RWPE2 (cell line): ENCODE measurements around the gene GLUL.

Source experiments
- ATAC-seq: fragments of 200-7000 bp; cut with Tn5 transposase; 3 replicates; pipeline ENCODE4 v1.9.1; 2021; ENCODE audit warnings: low read depth
- DNase-seq: peaks from one replicate; pipeline ENCODE4 v3.0.0-alpha.2; 2020; ENCODE audit warnings: low spot score
- H3K27ac ChIP-seq: fragments of 450-650 bp; 2 replicates; pipeline ENCODE4 v1.5.1; 2017; ENCODE audit warnings: mild to moderate bottlenecking; ENCODE audit not compliant: poor library complexity, severe bottlenecking
- H3K27me3 ChIP-seq: fragments of 250-450 bp; sonication (Bioruptor Pico); 2 replicates; pipeline ENCODE4 v1.5.1; 2021; ENCODE audit warnings: mild to moderate bottlenecking, moderate library complexity; ENCODE audit not compliant: insufficient read depth, poor library complexity, severe bottlenecking
- H3K36me3 ChIP-seq: fragments of 250-450 bp; sonication (Bioruptor Pico); 2 replicates; pipeline ENCODE4 v1.5.1; 2020; ENCODE audit warnings: low read depth, mild to moderate bottlenecking, moderate library complexity
- H3K4me1 ChIP-seq: fragments of 250-450 bp; sonication (Bioruptor Pico); 2 replicates; pipeline ENCODE4 v1.5.1; 2021; ENCODE audit warnings: mild to moderate bottlenecking, moderate library complexity; ENCODE audit not compliant: insufficient read depth, poor library complexity, severe bottlenecking
- H3K4me3 ChIP-seq: fragments of 250-450 bp; sonication (Bioruptor Pico); 2 replicates; pipeline ENCODE4 v1.5.1; 2021; ENCODE audit warnings: mild to moderate bottlenecking, moderate library complexity; ENCODE audit not compliant: severe bottlenecking
- H3K9me3 ChIP-seq: fragments of 250-450 bp; sonication (Bioruptor Pico); 2 replicates; pipeline ENCODE4 v1.5.1; 2021; ENCODE audit warnings: mild to moderate bottlenecking, moderate library complexity; ENCODE audit not compliant: severe bottlenecking
- CTCF ChIP-seq: fragments of 450-650 bp; IDR thresholded peaks from one replicate; pipeline ENCODE4 v1.5.1; 2017; ENCODE audit warnings: mild to moderate bottlenecking, moderate library complexity; ENCODE audit not compliant: poor library complexity, severe bottlenecking

The GLUL gene

GRCh38 chr1:182413969-182414368 is 22.4 kb upstream of the GLUL start:
- no peaks in the 10 kb centered on the region for H3K36me3 ChIP-seq
- no peaks in the 10 kb centered on the region for H3K27me3 ChIP-seq
- no peak for TF ChIP-seq CTCF
- H3K27ac ChIP-seq, result no peak overlapping the region
- H3K4me3 ChIP-seq, result no peak overlapping the region
- ATAC-seq (no peak), DNase-seq (no peak)
- H3K9me3 ChIP-seq, result no peaks in the 10 kb centered on the region
- H3K4me1 ChIP-seq, result no peaks in the 10 kb centered on the region

- Histone ChIP-seq H3K4me1 (no peaks in the 10 kb centered on the region), H3K27me3 (no peaks in the 10 kb centered on the region), H3K36me3 (no peaks in the 10 kb centered on the region), H3K4me3 (no peak overlapping the region), H3K27ac (no peak overlapping the region), H3K9me3 (no peaks in the 10 kb centered on the region)
- ATAC-seq, result no peak
- no peak for TF ChIP-seq CTCF
- DNase-seq, result no peak
Measured at GRCh38 chr1:182413486-182413885, 21.9 kb upstream of the GLUL start.

- no peaks in the 10 kb centered on the region for H3K36me3 ChIP-seq
- no peak overlapping the region for H3K27ac ChIP-seq
- H3K4me1 ChIP-seq, result no peaks in the 10 kb centered on the region
- H3K27me3 ChIP-seq, result no peaks in the 10 kb centered on the region
- no peak overlapping the region for H3K4me3 ChIP-seq
- H3K9me3 ChIP-seq, result no peaks in the 10 kb centered on the region
- DNase-seq (no peak), ATAC-seq (no peak)
- no peak for TF ChIP-seq CTCF
Measured at GRCh38 chr1:182410620-182411273, 19.2 kb upstream of the GLUL start.

- no peak overlapping the region for H3K4me3 ChIP-seq
- ATAC-seq, result no peak
- H3K36me3 ChIP-seq, result no peaks in the 10 kb centered on the region
- H3K27me3 ChIP-seq, result no peaks in the 10 kb centered on the region
- no peak for TF ChIP-seq CTCF
- DNase-seq, result no peak
- H3K4me1 ChIP-seq, result no peaks in the 10 kb centered on the region
- H3K27ac ChIP-seq, result no peak overlapping the region
- no peaks in the 10 kb centered on the region for H3K9me3 ChIP-seq
Measured at GRCh38 chr1:182410138-182410537, 18.5 kb upstream of the GLUL start.

DNA sequence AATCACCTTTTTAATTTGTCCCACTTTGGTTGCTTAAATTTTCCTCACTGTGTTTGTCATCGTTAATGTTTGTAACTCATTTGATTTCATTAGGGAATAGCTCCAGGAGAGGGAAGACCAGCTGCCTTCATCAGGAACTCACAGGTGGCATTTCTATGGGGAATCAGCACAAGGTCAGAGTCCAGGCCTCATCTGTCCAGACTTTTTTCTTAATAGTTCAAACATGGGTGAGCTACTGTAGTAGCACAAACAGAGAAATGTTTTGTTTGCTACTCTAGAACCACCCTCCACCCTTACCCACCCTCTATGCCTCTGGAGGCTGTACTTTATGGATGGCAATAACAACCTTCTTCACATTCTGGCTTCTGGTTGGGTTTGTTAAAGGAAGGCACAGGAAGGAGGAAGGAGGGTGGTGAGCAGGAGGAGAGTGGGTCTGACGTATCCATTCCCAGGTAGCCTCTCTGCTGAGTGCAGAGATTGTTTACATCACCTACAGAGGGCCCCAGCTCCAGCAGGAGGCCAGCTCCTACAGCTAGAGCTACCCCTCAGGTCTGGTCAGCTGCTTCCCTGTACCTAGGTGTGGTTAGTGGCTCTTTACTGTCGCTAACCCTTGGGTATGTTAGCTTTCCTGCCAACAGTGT is 17.0 kb upstream of the GLUL start:
- no peak for DNase-seq
- Histone ChIP-seq H3K36me3 (no peaks in the 10 kb centered on the region), H3K27ac (no peak overlapping the region), H3K27me3 (no peaks in the 10 kb centered on the region), H3K4me1 (no peaks in the 10 kb centered on the region), H3K9me3 (no peaks in the 10 kb centered on the region), H3K4me3 (no peak overlapping the region)
- no peak for ATAC-seq
- no peak for TF ChIP-seq CTCF
